ENCODE data around the gene BEGAIN.

The BEGAIN gene

GRCh38 chr14:100602621-100603230 is 15.5 kb upstream of the BEGAIN start:
- no peaks in the 10 kb centered on the region for H3K36me3 ChIP-seq
- peaks cover 8 to 15% of the 10 kb centered on the region in 2 experiments for H3K4me1 ChIP-seq (ENCODE audit: control insufficient read depth in 1 of 2, insufficient read depth in 1 of 2, low read depth in 1 of 2, low read length in 1 of 2)
- no peak overlapping the region for H3K4me3 ChIP-seq (ENCODE audit: low read depth in 1 of 2, low read length in 1 of 2)
- no peak for TF ChIP-seq CTCF (IDR thresholded peaks at IDR 0.05)
- no peaks in the 10 kb centered on the region for H3K27me3 ChIP-seq
- H3K27ac ChIP-seq: no peak overlapping the region
- H3K9me3 ChIP-seq: no peaks in the 10 kb centered on the region

GRCh38 chr14:100601914-100602313 is 14.7 kb upstream of the BEGAIN start:
- Histone ChIP-seq H3K27ac (no peak overlapping the region), H3K4me3 (ENCODE audit: low read depth in 1 of 2, low read length in 1 of 2) (no peak overlapping the region), H3K9me3 (no peaks in the 10 kb centered on the region), H3K27me3 (peaks cover 3% of the 10 kb centered on the region), H3K36me3 (no peaks in the 10 kb centered on the region), H3K4me1 (ENCODE audit: control insufficient read depth in 1 of 2, insufficient read depth in 1 of 2, low read depth in 1 of 2, low read length in 1 of 2) (peaks cover 8 to 15% of the 10 kb centered on the region in 2 experiments)
- no peak for TF ChIP-seq CTCF (IDR thresholded peaks at IDR 0.05)

GRCh38 chr14:100601064-100601463 is 13.8 kb upstream of the BEGAIN start:
- H3K27ac ChIP-seq: no peak overlapping the region
- H3K36me3 ChIP-seq: no peaks in the 10 kb centered on the region
- peaks cover 7% of the 10 kb centered on the region for H3K27me3 ChIP-seq
- H3K4me1 ChIP-seq (ENCODE audit: control insufficient read depth in 1 of 2, insufficient read depth in 1 of 2, low read depth in 1 of 2, low read length in 1 of 2): peaks cover 8 to 15% of the 10 kb centered on the region in 2 experiments
- H3K4me3 ChIP-seq (ENCODE audit: low read depth in 1 of 2, low read length in 1 of 2): no peak overlapping the region
- TF ChIP-seq CTCF (IDR thresholded peaks at IDR 0.05): no peak
- H3K9me3 ChIP-seq: no peaks in the 10 kb centered on the region

GRCh38 chr14:100599981-100600380 is 12.8 kb upstream of the BEGAIN start:
- peaks cover 18% of the 10 kb centered on the region for H3K27me3 ChIP-seq
- H3K27ac ChIP-seq: peak overlapping the region; percentile 56
- no peak for TF ChIP-seq CTCF (IDR thresholded peaks at IDR 0.05)
- no peak overlapping the region for H3K4me3 ChIP-seq (ENCODE audit: low read depth in 1 of 2, low read length in 1 of 2)
- H3K4me1 ChIP-seq (ENCODE audit: control insufficient read depth in 1 of 2, insufficient read depth in 1 of 2, low read depth in 1 of 2, low read length in 1 of 2): peaks cover 8 to 15% of the 10 kb centered on the region in 2 experiments
- H3K9me3 ChIP-seq: no peaks in the 10 kb centered on the region
- no peaks in the 10 kb centered on the region for H3K36me3 ChIP-seq

GRCh38 chr14:100594625-100594951 is 7.4 kb upstream of the BEGAIN start:
- Histone ChIP-seq H3K27ac (no peak overlapping the region), H3K4me3 (ENCODE audit: low read depth in 1 of 2, low read length in 1 of 2) (no peak overlapping the region), H3K27me3 (peaks cover 55% of the 10 kb centered on the region), H3K4me1 (ENCODE audit: control insufficient read depth in 1 of 2, insufficient read depth in 1 of 2, low read depth in 1 of 2, low read length in 1 of 2) (peaks cover under 1% of the 10 kb centered on the region in 2 experiments), H3K9me3 (no peaks in the 10 kb centered on the region), H3K36me3 (no peaks in the 10 kb centered on the region)
- TF ChIP-seq CTCF (IDR thresholded peaks at IDR 0.05): no peak

Data from neutrophil (primary cell).